GM19099 (cell line): Measurements from ENCODE around the gene OR2M3.

Source experiments
- POLR2A ChIP-seq: IDR thresholded peaks from 3 replicates; pipeline ENCODE4 v1.6.1; 2011; ENCODE audit warnings: low read depth; ENCODE audit not compliant: insufficient read length; ENCODE audit errors: extremely low read depth

OR2M3 gene

GRCh38 chr1:248196965-248197364 is at the start of gene OR2M3:
TSS of gene OR2M3 (plus strand) at chr1:248197265. CDS start at chr1:248203068, 5,803 bp downstream.
- TF ChIP-seq POLR2A, result no peak

- no peak for TF ChIP-seq POLR2A
Measured at GRCh38 chr1:248152056-248152827, 44.8 kb upstream of the OR2M3 start.

- no peak for TF ChIP-seq POLR2A
Measured at GRCh38 chr1:248155927-248156326, 41.1 kb upstream of the OR2M3 start.

- no peak for TF ChIP-seq POLR2A
Measured at GRCh38 chr1:248158758-248159157, 38.3 kb upstream of the OR2M3 start.

- TF ChIP-seq POLR2A, result no peak
Measured at GRCh38 chr1:248164031-248164430, 33.0 kb upstream of the OR2M3 start.

GRCh38 chr1:248165186-248165585 is 31.9 kb upstream of the OR2M3 start:
- TF ChIP-seq POLR2A, result no peak

DNA sequence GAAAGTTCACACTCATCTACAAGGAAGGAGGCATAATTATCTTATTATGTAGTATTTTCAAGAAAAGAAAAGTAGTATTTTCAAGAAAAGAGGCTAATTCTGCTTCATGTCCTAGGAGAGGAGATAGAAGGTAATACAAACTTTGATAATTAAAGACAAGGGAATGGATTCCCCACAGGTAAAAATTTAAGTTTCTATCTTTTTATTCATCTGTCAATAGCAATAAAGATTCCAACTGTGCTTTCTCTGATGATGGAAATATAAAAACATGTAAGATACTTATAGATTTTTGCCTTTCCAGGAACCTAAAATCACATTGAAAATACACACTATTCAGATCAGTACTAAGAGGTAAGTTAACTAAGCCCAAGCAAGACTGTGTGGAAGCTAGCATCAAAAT is 22.5 kb upstream of the OR2M3 start, which contains the start of gene OR2M2:
TSS of gene OR2M2 (plus strand) at position 301 of the 400 bp plus-strand sequence. CDS start 5,165 bp downstream, outside the sequence.
- TF ChIP-seq POLR2A, result no peak

DNA sequence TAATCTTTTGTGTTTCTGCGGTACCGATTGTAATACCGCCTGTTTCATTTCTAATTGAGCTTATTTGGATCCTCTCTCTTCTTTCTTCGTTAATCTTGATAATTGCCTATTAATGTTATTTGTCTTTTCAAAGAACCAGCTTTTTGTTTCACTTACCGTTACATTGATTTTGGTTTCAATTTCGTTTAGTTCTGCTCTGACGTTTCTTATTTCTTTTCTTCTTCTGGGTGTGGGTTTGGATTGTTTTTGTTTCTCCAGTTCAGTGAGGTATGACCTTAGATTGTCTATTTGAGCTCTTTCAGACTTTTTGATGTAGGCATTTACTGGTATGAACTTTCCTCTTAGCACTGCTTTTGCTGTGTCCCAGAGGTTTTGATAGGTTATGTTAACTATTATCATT is 13.1 kb upstream of the OR2M3 start:
- no peak for TF ChIP-seq POLR2A

DNA sequence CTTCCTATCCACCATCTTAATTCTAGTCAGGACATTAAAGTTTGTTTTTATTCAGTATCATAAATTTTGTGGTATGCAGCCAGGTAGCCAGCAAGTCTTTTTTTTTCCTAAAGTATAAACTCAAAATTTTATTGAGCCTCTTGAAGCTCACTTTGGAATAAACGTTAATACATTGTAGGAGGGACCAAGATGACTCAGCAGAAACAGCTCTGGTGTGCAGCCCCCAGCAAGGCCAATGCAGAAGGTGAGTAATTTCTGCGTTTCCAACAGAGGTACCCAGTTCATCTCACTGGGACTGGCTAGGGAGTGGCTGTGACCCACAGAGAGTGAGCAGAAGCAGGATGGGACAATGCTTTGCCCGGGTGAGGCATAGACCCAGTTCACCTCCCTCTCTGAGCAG is 9.7 kb upstream of the OR2M3 start:
- no peak for TF ChIP-seq POLR2A

- TF ChIP-seq POLR2A, result no peak
Measured at GRCh38 chr1:248189026-248189425, 8.0 kb upstream of the OR2M3 start.

GRCh38 chr1:248194117-248194516 is 2.9 kb upstream of the OR2M3 start:
- no peak for TF ChIP-seq POLR2A

- TF ChIP-seq POLR2A, result no peak
Measured at GRCh38 chr1:248215880-248216279, 18.8 kb downstream of the OR2M3 start.

DNA sequence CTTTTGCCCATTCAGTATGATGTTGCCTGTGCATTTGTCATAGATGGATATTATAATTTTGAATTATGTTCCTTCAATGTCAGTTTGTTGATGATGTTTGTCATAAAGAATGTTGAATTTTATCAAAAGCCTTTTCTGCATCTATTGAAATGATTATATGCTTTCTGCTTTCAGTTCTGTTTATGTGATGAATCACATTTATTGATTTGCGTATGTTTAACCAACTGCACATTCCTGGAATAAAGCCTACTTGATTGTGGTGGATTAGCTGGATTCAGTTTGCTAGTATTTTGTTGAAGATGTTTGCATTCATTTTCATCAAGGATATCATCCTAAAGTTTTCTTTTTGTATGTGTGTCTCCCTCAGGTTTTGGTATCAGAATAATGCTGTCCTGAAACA is 28.5 kb downstream of the OR2M3 start:
- no peak for TF ChIP-seq POLR2A

- TF ChIP-seq POLR2A, result no peak
Measured at GRCh38 chr1:248229360-248229908, 32.4 kb downstream of the OR2M3 start.

GRCh38 chr1:248231117-248231516 is 34.1 kb downstream of the OR2M3 start, which contains the start of gene OR2M4:
TSS of gene OR2M4 (plus strand) at chr1:248231417. CDS start at chr1:248238929, 7,512 bp downstream.
- no peak for TF ChIP-seq POLR2A

DNA sequence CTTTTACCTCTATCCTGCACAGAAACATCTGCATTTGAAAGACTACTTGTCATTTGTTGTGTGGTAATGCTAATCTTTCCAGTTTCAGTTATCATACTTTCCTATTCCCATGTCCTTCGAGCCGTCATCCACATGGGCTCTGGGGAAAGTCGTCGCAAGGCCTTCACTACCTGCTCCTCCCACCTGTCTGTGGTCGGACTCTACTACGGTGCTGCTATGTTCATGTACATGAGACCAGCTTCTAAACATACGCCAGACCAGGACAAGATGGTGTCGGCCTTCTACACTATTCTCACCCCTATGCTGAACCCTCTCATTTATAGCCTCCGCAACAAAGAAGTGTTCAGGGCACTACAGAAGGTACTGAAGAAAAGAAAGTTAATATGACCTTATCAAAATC is 42.4 kb downstream of the OR2M3 start:
- TF ChIP-seq POLR2A, result no peak
